ENCODE measurements around the gene ZNF213.
A peak's percentile ranks its signal among the peaks of the same experiment; 100 is the strongest.
"Not testable (repeated sequence)": the region's sequence is repeated elsewhere in the genome, so short reads cannot be mapped to it uniquely, and the experiment has no call there.

ZNF213 gene

DNA sequence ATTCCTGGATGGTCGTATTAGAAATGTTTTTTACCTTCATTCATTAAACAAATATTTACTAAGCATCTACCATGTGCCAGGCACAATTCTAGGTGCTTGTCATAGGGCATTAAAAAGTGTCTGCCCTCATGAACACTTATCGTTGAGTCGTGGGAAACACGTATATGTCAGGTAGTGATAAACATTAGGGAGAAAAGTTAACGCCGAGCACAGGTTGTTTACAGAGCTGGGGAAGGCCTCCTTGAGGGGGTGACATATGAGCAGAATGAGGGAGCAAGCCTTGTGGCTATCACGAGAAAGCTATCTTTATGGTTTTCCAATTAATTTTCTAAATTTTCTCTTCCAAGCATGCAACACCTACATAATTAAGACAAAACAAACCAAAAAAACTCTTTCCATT lies 985 bp upstream of the ZNF213 start:
- DNase-seq (ENCODE audit: low read depth), result no peak
- TF ChIP-seq, protein P1, sequence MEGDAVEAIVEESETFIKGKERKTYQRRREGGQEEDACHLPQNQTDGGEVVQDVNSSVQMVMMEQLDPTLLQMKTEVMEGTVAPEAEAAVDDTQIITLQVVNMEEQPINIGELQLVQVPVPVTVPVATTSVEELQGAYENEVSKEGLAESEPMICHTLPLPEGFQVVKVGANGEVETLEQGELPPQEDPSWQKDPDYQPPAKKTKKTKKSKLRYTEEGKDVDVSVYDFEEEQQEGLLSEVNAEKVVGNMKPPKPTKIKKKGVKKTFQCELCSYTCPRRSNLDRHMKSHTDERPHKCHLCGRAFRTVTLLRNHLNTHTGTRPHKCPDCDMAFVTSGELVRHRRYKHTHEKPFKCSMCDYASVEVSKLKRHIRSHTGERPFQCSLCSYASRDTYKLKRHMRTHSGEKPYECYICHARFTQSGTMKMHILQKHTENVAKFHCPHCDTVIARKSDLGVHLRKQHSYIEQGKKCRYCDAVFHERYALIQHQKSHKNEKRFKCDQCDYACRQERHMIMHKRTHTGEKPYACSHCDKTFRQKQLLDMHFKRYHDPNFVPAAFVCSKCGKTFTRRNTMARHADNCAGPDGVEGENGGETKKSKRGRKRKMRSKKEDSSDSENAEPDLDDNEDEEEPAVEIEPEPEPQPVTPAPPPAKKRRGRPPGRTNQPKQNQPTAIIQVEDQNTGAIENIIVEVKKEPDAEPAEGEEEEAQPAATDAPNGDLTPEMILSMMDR (IDR thresholded peaks at IDR 0.05; ENCODE audit: control insufficient read depth, extremely low read depth, insufficient read depth), result no peak
- peak overlapping the region; percentile 89 for H3K4me3 ChIP-seq (ENCODE audit: low read depth, low read length)

GRCh38 chr16:3135126-3135715 lies 392 bp downstream of the ZNF213 start:
- DNase-seq (ENCODE audit: low read depth), result no peak
- TF ChIP-seq, protein P1 (IDR thresholded peaks at IDR 0.05; ENCODE audit: control insufficient read depth, extremely low read depth, insufficient read depth), result no peak
- H3K4me3 ChIP-seq (ENCODE audit: low read depth, low read length), result peak overlapping the region; percentile 89

DNA sequence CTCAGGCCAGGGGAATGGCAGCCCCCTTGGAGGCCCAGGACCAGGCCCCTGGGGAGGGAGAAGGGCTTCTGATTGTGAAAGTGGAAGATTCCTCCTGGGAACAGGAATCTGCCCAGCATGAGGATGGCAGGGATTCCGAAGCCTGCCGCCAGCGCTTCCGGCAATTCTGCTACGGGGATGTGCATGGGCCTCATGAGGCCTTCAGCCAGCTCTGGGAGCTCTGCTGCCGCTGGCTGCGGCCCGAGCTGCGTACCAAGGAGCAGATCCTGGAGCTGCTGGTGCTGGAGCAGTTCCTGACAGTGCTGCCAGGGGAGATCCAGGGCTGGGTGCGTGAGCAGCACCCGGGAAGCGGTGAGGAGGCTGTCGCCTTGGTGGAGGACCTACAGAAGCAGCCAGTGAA lies 2.4 kb downstream of the ZNF213 start:
- H3K4me3 ChIP-seq (ENCODE audit: low read depth, low read length), result no peak overlapping the region
- TF ChIP-seq, protein P1 (IDR thresholded peaks at IDR 0.05; ENCODE audit: control insufficient read depth, extremely low read depth, insufficient read depth), result no peak
- no peak for DNase-seq (ENCODE audit: low read depth)

GRCh38 chr16:3138342-3138741 lies 3.5 kb downstream of the ZNF213 start:
- TF ChIP-seq, protein P1 (IDR thresholded peaks at IDR 0.05; ENCODE audit: control insufficient read depth, extremely low read depth, insufficient read depth), result no peak
- no peak for DNase-seq (ENCODE audit: low read depth)

DNA sequence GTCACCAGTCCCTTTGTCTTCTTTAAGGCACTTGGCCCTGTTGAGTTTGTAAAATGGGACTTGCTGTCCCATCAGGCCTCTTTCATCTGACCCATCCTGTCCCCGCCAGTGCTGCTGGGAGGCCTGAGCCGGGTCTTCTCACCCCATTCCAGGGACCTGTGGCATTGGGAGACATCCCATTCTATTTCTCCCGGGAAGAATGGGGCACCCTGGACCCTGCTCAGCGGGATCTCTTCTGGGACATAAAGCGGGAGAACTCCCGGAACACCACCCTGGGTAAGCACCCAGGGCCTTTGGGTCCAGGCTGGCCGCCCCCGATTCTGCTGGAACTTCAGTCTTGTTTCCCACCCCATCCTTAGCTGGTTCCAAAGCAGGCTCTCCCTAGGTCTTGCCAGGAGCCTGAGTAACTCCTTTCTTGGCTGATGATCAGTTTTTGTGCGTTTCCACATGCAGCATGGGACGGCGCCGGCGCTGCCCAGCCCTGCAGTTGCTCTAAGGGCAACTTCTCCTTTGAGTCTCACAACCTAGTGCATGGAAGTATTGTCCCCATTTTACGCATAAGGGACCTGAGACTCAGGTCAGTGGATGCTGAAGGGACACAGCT lies 4.1 kb downstream of the ZNF213 start:
- TF ChIP-seq, protein P1 (IDR thresholded peaks at IDR 0.05; ENCODE audit: control insufficient read depth, extremely low read depth, insufficient read depth), result no peak
- no peak overlapping the region for H3K4me3 ChIP-seq (ENCODE audit: low read depth, low read length)
- no peak for DNase-seq (ENCODE audit: low read depth)

More at GRCh38 chr16:3138342-3138741, 3.5 kb downstream of the ZNF213 start:
- no peak overlapping the region for H3K4me3 ChIP-seq (ENCODE audit: low read depth, low read length)

GRCh38 chr16:3139561-3139960 lies 4.7 kb downstream of the ZNF213 start:
- not testable (repeated sequence) for DNase-seq (ENCODE audit: low read depth); H3K4me3 ChIP-seq (ENCODE audit: low read depth, low read length)

GRCh38 chr16:3140603-3141427 lies 6.0 kb downstream of the ZNF213 start:
- TF ChIP-seq, protein P1 (IDR thresholded peaks at IDR 0.05; ENCODE audit: control insufficient read depth, extremely low read depth, insufficient read depth), result no peak
- no peak for DNase-seq (ENCODE audit: low read depth)
- no peak overlapping the region for H3K4me3 ChIP-seq (ENCODE audit: low read depth, low read length)
